Measurements from ENCODE around the gene ATG12. TPM values are rescaled to one million over a fixed set of nuclear protein-coding genes. Genes with fewer than 3 reads are reported as not detected.

ATG12 gene
- polyA plus RNA-seq, 1 donor from 2014 or later = 141 TPM

GRCh38 chr5:115835481-115835880, 5.9 kb downstream of the ATG12 start:
- no peak for TF ChIP-seq REST (IDR thresholded peaks at IDR 0.05; ENCODE audit: borderline replicate concordance)
- TF ChIP-seq EP300 (conservative IDR thresholded peaks at IDR 0.05; ENCODE audit: poor library complexity, severe bottlenecking) = no peak
- TF ChIP-seq, protein P1, sequence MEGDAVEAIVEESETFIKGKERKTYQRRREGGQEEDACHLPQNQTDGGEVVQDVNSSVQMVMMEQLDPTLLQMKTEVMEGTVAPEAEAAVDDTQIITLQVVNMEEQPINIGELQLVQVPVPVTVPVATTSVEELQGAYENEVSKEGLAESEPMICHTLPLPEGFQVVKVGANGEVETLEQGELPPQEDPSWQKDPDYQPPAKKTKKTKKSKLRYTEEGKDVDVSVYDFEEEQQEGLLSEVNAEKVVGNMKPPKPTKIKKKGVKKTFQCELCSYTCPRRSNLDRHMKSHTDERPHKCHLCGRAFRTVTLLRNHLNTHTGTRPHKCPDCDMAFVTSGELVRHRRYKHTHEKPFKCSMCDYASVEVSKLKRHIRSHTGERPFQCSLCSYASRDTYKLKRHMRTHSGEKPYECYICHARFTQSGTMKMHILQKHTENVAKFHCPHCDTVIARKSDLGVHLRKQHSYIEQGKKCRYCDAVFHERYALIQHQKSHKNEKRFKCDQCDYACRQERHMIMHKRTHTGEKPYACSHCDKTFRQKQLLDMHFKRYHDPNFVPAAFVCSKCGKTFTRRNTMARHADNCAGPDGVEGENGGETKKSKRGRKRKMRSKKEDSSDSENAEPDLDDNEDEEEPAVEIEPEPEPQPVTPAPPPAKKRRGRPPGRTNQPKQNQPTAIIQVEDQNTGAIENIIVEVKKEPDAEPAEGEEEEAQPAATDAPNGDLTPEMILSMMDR (IDR thresholded peaks at IDR 0.05; ENCODE audit: poor library complexity, severe bottlenecking) = no peak
- TF ChIP-seq EZH2 (IDR thresholded peaks at IDR 0.05; ENCODE audit: borderline replicate concordance, insufficient read depth, low read length, poor library complexity, severe bottlenecking) = no peak
- no peak for TF ChIP-seq MXI1 (conservative IDR thresholded peaks at IDR 0.05; ENCODE audit: poor library complexity, severe bottlenecking)
- TF ChIP-seq RAD21 (conservative IDR thresholded peaks at IDR 0.05) = no peak
- TF ChIP-seq POLR2AphosphoS5 (IDR thresholded peaks at IDR 0.05) = no peak
- TF ChIP-seq TAF1 (IDR thresholded peaks at IDR 0.05; ENCODE audit: low read depth) = no peak
- no peak for TF ChIP-seq SMC3 (conservative IDR thresholded peaks at IDR 0.05; ENCODE audit: poor library complexity)
- Histone ChIP-seq H2AFZ (ENCODE audit: low read depth, low read length) (no peak overlapping the region), H3K9me2 (ENCODE audit: insufficient read depth, low read length) (no peaks in the 10 kb centered on the region), H3K9ac (ENCODE audit: low read length) (no peak overlapping the region), H3K79me2 (replicated peaks; ENCODE audit: insufficient read depth, low read length) (peaks cover 27% of the 10 kb centered on the region), H3K9me3 (ENCODE audit: low read length) (no peaks in the 10 kb centered on the region), H3K36me3 (ENCODE audit: insufficient read depth, low read length) (no peaks in the 10 kb centered on the region), H3K4me2 (ENCODE audit: low read length) (no peak overlapping the region), H3K27ac (ENCODE audit: low read length) (no peak overlapping the region), H3K4me3 (ENCODE audit: low read length) (no peak overlapping the region), H3K27me3 (ENCODE audit: insufficient read depth, low read depth, low read length) (no peaks in the 10 kb centered on the region), H3F3A (ENCODE audit: insufficient read depth, low read length, poor library complexity, severe bottlenecking) (no peaks in the 10 kb centered on the region), H4K20me1 (ENCODE audit: insufficient read depth) (no peaks in the 10 kb centered on the region)

DNA sequence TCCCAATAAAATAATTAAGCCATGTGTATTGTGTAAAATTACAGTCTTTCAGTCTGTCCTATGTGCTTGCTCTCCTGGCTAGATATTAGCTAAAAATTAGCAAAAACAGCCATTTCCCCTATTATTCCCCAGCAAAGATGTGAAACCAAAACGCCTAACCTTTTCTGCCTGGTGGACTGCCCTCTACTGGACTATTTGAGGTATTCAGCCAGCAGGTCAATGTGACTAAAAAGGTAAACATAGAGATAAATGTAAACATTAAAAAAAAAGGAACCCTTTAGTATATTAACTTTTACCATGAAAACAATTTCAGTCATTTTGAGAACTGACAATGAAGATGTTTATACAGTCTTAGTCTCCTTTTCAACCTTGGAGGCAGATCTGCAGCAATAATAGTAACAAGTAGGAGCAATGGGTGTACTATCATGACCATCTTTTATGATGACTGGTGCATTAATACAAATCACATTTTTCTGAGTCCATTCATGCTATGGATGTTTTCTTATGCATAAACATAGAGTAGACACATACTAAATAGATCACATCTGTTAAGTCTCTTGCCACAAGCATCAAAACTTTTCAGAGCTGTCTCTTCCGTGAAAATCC, 10.1 kb downstream of the ATG12 start:
- H3K27ac ChIP-seq (ENCODE audit: low read length) = no peak overlapping the region
- no peak overlapping the region for H3K9ac ChIP-seq (ENCODE audit: low read length)
- no peaks in the 10 kb centered on the region for H3K9me3 ChIP-seq (ENCODE audit: low read length)
- TF ChIP-seq MXI1 (conservative IDR thresholded peaks at IDR 0.05; ENCODE audit: poor library complexity, severe bottlenecking) = no peak
- TF ChIP-seq RAD21 (conservative IDR thresholded peaks at IDR 0.05) = peak; percentile 65
- no peak for TF ChIP-seq POLR2AphosphoS5 (IDR thresholded peaks at IDR 0.05)
- TF ChIP-seq REST (IDR thresholded peaks at IDR 0.05; ENCODE audit: borderline replicate concordance) = no peak
- TF ChIP-seq EP300 (conservative IDR thresholded peaks at IDR 0.05; ENCODE audit: poor library complexity, severe bottlenecking) = no peak
- peak; percentile 75 for TF ChIP-seq SMC3 (conservative IDR thresholded peaks at IDR 0.05; ENCODE audit: poor library complexity)
- TF ChIP-seq, protein P1 (IDR thresholded peaks at IDR 0.05; ENCODE audit: poor library complexity, severe bottlenecking) = peak; percentile 74
- TF ChIP-seq EZH2 (IDR thresholded peaks at IDR 0.05; ENCODE audit: borderline replicate concordance, insufficient read depth, low read length, poor library complexity, severe bottlenecking) = no peak
- TF ChIP-seq TAF1 (IDR thresholded peaks at IDR 0.05; ENCODE audit: low read depth) = no peak
- H3K9me2 ChIP-seq (ENCODE audit: insufficient read depth, low read length) = no peaks in the 10 kb centered on the region
- H3K27me3 ChIP-seq (ENCODE audit: insufficient read depth, low read depth, low read length) = no peaks in the 10 kb centered on the region
- no peak overlapping the region for H2AFZ ChIP-seq (ENCODE audit: low read depth, low read length)
- H3K36me3 ChIP-seq (ENCODE audit: insufficient read depth, low read length) = peaks cover 3% of the 10 kb centered on the region
- no peaks in the 10 kb centered on the region for H3F3A ChIP-seq (ENCODE audit: insufficient read depth, low read length, poor library complexity, severe bottlenecking)
- no peak overlapping the region for H3K4me3 ChIP-seq (ENCODE audit: low read length)
- H3K4me2 ChIP-seq (ENCODE audit: low read length) = no peak overlapping the region
- H4K20me1 ChIP-seq (ENCODE audit: insufficient read depth) = no peaks in the 10 kb centered on the region
- H3K79me2 ChIP-seq (replicated peaks; ENCODE audit: insufficient read depth, low read length) = no peaks in the 10 kb centered on the region

Data from neural cell (in vitro differentiated cells).